Esophagus squamous epithelium (tissue), 4 donors: ENCODE data around the gene SLC35E3.

Experiments
- POLR2A ChIP-seq, 4 donors: fragments of 450-650 bp; IDR thresholded peaks; one replicate each; pipeline ENCODE4 v1.6.1; 2017; ENCODE audit warnings: antibody characterized with exemption in 4 of 4, mild to moderate bottlenecking in 4 of 4, moderate library complexity in 3 of 4
- TF ChIP-seq, protein P1 (sequence below), 6 experiments: fragments of 450-650 bp in 4 of 6; fragments of 200-600 bp in 2 of 6; sonication (generic) in 2 of 6; IDR thresholded peaks; one replicate each; pipeline ENCODE4 v1.5.1; 2016 to 2019; ENCODE audit warnings: antibody characterized with exemption in 6 of 6, mild to moderate bottlenecking in 4 of 6, moderate library complexity in 4 of 6

DNA sequence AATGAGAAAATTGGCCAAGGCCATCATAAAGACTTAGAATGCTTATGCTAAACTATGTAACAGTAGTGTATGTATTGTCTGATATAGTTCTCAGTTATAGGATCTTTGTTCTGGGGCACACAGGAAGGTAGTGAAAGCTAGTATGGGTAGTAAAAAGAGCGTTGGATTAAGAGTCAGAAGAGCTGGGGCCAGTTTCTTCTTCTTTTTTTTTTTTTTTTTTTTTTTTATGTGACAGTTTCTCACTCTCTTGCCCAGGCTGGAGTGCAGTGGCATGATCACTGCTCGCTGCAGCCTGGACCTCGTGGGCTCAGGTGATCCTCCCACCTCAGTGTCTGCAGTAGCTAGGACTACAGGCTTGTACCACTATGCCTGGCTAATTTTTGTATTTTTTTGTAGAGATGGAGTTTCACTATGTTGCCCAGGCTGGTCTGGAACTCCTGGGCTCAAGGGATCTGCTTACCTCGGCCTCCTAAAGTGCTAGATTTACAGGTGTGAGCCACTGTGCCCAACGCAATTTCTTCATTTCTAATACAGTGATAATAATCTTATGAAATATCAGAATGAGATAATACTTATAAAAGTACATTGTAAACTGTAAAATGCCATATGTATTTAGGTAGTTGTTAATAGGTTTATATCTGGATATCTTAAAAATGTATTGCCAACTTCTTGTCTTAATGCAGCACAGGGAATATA, 69.4 kb downstream of the SLC35E3 start:
- TF ChIP-seq, protein P1, sequence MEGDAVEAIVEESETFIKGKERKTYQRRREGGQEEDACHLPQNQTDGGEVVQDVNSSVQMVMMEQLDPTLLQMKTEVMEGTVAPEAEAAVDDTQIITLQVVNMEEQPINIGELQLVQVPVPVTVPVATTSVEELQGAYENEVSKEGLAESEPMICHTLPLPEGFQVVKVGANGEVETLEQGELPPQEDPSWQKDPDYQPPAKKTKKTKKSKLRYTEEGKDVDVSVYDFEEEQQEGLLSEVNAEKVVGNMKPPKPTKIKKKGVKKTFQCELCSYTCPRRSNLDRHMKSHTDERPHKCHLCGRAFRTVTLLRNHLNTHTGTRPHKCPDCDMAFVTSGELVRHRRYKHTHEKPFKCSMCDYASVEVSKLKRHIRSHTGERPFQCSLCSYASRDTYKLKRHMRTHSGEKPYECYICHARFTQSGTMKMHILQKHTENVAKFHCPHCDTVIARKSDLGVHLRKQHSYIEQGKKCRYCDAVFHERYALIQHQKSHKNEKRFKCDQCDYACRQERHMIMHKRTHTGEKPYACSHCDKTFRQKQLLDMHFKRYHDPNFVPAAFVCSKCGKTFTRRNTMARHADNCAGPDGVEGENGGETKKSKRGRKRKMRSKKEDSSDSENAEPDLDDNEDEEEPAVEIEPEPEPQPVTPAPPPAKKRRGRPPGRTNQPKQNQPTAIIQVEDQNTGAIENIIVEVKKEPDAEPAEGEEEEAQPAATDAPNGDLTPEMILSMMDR (IDR thresholded peaks at IDR 0.05), result no peak
- no peak for TF ChIP-seq POLR2A (IDR thresholded peaks at IDR 0.05)
